Dedifferentiated amniotic fluid mesenchymal stem cell (primary cell): ENCODE results near the gene SLAMF7.
"Not testable (repeated sequence)": the region's sequence is repeated elsewhere in the genome, so short reads cannot be mapped to it uniquely, and the experiment has no call there.

Source experiments
- DNase-seq: peaks from one replicate; pipeline ENCODE4 v3.0.0-alpha.2; 2016; ENCODE audit errors: extremely low spot score

The SLAMF7 gene

GRCh38 chr1:160720356-160721085 is 18.5 kb upstream of the SLAMF7 start:
- no peak for DNase-seq

GRCh38 chr1:160721473-160721872 is 17.6 kb upstream of the SLAMF7 start:
- DNase-seq: no peak

GRCh38 chr1:160722726-160723125 is 16.3 kb upstream of the SLAMF7 start:
- no peak for DNase-seq

- DNase-seq: no peak
Measured at GRCh38 chr1:160723332-160723731, 15.7 kb upstream of the SLAMF7 start.

- DNase-seq: no peak
Measured at GRCh38 chr1:160724465-160725242, 14.4 kb upstream of the SLAMF7 start.

GRCh38 chr1:160726114-160726497 is 12.9 kb upstream of the SLAMF7 start:
- no peak for DNase-seq

GRCh38 chr1:160726498-160727315 is 12.3 kb upstream of the SLAMF7 start:
- DNase-seq: peak; percentile 17

- no peak for DNase-seq
Measured at GRCh38 chr1:160727316-160727640, 11.8 kb upstream of the SLAMF7 start.

GRCh38 chr1:160731564-160731963 is 7.5 kb upstream of the SLAMF7 start:
- not testable (repeated sequence) for DNase-seq

GRCh38 chr1:160731990-160732389 is 7.1 kb upstream of the SLAMF7 start:
- no peak for DNase-seq

GRCh38 chr1:160733898-160734297 is 5.1 kb upstream of the SLAMF7 start:
- DNase-seq: no peak

GRCh38 chr1:160734301-160734700 is 4.7 kb upstream of the SLAMF7 start:
- DNase-seq: no peak

- no peak for DNase-seq
Measured at GRCh38 chr1:160738271-160738670, 776 bp upstream of the SLAMF7 start.

GRCh38 chr1:160740133-160740688 is 1.2 kb downstream of the SLAMF7 start:
- DNase-seq: no peak

GRCh38 chr1:160741092-160741501 is 2.0 kb downstream of the SLAMF7 start:
- DNase-seq: no peak

- DNase-seq: no peak
Measured at GRCh38 chr1:160741612-160742348, 2.7 kb downstream of the SLAMF7 start.

- DNase-seq: no peak
Measured at GRCh38 chr1:160742428-160743127, 3.5 kb downstream of the SLAMF7 start.

GRCh38 chr1:160743266-160743665 is 4.2 kb downstream of the SLAMF7 start:
- DNase-seq: no peak

GRCh38 chr1:160744199-160744851 is 5.3 kb downstream of the SLAMF7 start:
- no peak for DNase-seq

- no peak for DNase-seq
Measured at GRCh38 chr1:160744852-160745520, 5.9 kb downstream of the SLAMF7 start.
